Ishikawa (cell line): ENCODE data around the gene RERGL.

ENCODE experiments used
- CEBPB ChIP-seq: IDR thresholded peaks from 2 replicates; pipeline ENCODE4 v1.6.1; 2012
- CREB1 ChIP-seq: IDR thresholded peaks from 2 replicates; pipeline ENCODE4 v1.6.1; 2012; ENCODE audit warnings: low read depth
- EGR1 ChIP-seq: IDR thresholded peaks from 2 replicates; pipeline ENCODE4 v1.6.1; 2012
- EP300 ChIP-seq: IDR thresholded peaks from 2 replicates; pipeline ENCODE4 v1.6.1; 2012; ENCODE audit warnings: borderline replicate concordance
- FOXM1 ChIP-seq: IDR thresholded peaks from 2 replicates; pipeline ENCODE4 v1.6.1; 2012; ENCODE audit warnings: low read depth, borderline replicate concordance
- NFIC ChIP-seq: IDR thresholded peaks from 2 replicates; pipeline ENCODE4 v1.6.1; 2012
- RAD21 ChIP-seq: IDR thresholded peaks from 2 replicates; pipeline ENCODE4 v1.6.1; 2012; ENCODE audit warnings: low read depth
- REST ChIP-seq: IDR thresholded peaks from 2 replicates; pipeline ENCODE4 v1.6.1; 2012; ENCODE audit warnings: low read depth, mild to moderate bottlenecking
- TAF1 ChIP-seq: IDR thresholded peaks from 2 replicates; pipeline ENCODE4 v1.6.1; 2012; ENCODE audit warnings: low read depth, mild to moderate bottlenecking
- TCF12 ChIP-seq: IDR thresholded peaks from 2 replicates; pipeline ENCODE4 v1.6.1; 2012; ENCODE audit warnings: low read depth
- TEAD4 ChIP-seq: IDR thresholded peaks from 2 replicates; pipeline ENCODE4 v1.6.1; 2012
- USF1 ChIP-seq: IDR thresholded peaks from 2 replicates; pipeline ENCODE4 v1.6.1; 2012
- YY1 ChIP-seq: IDR thresholded peaks from 2 replicates; pipeline ENCODE4 v1.6.1; 2012; ENCODE audit warnings: low read depth
- ZBTB7A ChIP-seq: IDR thresholded peaks from 2 replicates; pipeline ENCODE4 v1.6.1; 2012; ENCODE audit warnings: low read depth
- TF ChIP-seq, protein P1 (sequence below): IDR thresholded peaks from 2 replicates; pipeline ENCODE4 v1.6.1; 2012

Gene RERGL, protein sequence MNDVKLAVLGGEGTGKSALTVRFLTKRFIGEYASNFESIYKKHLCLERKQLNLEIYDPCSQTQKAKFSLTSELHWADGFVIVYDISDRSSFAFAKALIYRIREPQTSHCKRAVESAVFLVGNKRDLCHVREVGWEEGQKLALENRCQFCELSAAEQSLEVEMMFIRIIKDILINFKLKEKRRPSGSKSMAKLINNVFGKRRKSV

GRCh38 chr12:18090093-18090492, at the start of gene RERGL:
TSS of gene RERGL (minus strand) at chr12:18090193. CDS start at chr12:18090140, 53 bp downstream.
- TF ChIP-seq REST (no peak), NFIC (no peak), RAD21 (no peak), YY1 (no peak), TAF1 (no peak), CREB1 (no peak), TEAD4 (no peak), EGR1 (no peak), TCF12 (no peak), USF1 (no peak), CEBPB (no peak), ZBTB7A (no peak), EP300 (no peak), FOXM1 (no peak)
- TF ChIP-seq, protein P1, sequence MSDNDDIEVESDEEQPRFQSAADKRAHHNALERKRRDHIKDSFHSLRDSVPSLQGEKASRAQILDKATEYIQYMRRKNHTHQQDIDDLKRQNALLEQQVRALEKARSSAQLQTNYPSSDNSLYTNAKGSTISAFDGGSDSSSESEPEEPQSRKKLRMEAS = no peak

DNA sequence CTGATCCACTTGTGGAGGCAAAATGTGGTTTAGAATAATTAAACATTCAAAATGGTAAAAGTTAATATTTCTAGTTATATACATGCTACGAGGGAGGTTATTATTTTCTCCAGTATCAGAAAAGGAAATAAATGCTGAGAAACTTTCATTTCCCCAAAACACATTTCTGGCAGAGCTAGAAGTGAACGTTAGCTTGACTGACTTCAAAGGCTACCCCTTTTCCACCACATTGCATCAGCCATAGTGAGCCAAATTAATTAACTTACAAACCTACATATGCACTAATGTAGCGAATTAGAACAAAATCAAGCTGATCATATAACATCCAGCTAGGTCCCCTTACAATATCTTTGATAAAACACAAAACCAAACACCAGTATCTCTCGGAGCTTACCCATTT, 49.3 kb upstream of the RERGL start:
- TF ChIP-seq EGR1 = no peak

- TF ChIP-seq NFIC (no peak), CEBPB (no peak), EGR1 (no peak)
Observed at GRCh38 chr12:18135509-18135908, 45.5 kb upstream of the RERGL start.

DNA sequence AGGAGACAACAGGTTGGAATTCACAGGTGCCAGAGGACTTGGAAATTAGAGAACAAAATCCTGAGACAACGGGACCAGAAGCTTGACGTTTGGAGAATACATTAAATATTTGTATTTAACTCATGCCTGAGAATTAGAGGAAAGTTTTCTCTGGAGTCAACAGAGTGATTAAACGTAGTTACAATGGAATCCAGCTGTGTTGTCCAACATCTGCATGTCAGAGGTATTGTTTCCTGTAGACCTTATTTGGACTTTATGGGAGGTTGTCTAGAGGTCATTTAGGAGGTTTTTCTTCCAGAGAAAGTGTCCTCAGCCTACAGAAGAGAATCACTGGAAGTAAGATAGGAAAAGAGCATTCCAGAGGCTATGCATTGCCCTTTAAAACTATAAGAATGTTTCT, 45.1 kb upstream of the RERGL start:
- TF ChIP-seq EGR1 (no peak), FOXM1 (no peak), TEAD4 (no peak), CREB1 (no peak), ZBTB7A (no peak)
- TF ChIP-seq, protein P1 = no peak

- TF ChIP-seq EP300 (no peak), TEAD4 (no peak), EGR1 (no peak), ZBTB7A (no peak), REST (no peak), YY1 (no peak), TCF12 (no peak), RAD21 (no peak), TAF1 (no peak), CREB1 (no peak), NFIC (no peak), CEBPB (no peak), FOXM1 (no peak), USF1 (no peak)
- TF ChIP-seq, protein P1 = no peak
Observed at GRCh38 chr12:18130851-18131250, 40.9 kb upstream of the RERGL start.

GRCh38 chr12:18123707-18124106, 33.7 kb upstream of the RERGL start:
- TF ChIP-seq FOXM1 (no peak), ZBTB7A (no peak), TCF12 (no peak), YY1 (no peak)

DNA sequence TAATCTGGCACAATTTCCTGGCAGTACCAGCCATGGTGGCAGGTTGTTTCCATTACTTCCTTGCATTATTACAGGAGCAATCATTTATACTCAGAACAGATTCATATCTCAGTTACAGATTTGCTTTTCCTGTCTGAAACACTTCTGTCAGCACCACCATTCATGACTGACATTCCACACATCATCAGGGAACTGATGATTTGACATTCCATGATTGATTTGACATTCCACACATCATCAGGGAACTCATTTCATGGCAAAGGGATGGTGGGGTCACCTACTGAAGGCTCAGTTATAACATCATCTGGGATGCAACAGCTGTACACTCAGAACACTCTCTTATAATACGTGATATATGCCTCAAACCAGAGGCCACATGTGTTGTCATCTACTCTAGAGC, 30.9 kb upstream of the RERGL start:
- TF ChIP-seq TCF12 (no peak), YY1 (no peak), REST (no peak)
